GM21367 (cell line): ENCODE results near the gene FPR2.
"Not testable (repeated sequence)": the region's sequence is repeated elsewhere in the genome, so short reads cannot be mapped to it uniquely, and the experiment has no call there.

ENCODE experiments used
- ATAC-seq: cut with Tn5 transposase; IDR thresholded peaks from one replicate; pipeline ENCODE4 v1.9.1; 2021; ENCODE audit not compliant: unreplicated experiment

FPR2 gene, protein sequence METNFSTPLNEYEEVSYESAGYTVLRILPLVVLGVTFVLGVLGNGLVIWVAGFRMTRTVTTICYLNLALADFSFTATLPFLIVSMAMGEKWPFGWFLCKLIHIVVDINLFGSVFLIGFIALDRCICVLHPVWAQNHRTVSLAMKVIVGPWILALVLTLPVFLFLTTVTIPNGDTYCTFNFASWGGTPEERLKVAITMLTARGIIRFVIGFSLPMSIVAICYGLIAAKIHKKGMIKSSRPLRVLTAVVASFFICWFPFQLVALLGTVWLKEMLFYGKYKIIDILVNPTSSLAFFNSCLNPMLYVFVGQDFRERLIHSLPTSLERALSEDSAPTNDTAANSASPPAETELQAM

DNA sequence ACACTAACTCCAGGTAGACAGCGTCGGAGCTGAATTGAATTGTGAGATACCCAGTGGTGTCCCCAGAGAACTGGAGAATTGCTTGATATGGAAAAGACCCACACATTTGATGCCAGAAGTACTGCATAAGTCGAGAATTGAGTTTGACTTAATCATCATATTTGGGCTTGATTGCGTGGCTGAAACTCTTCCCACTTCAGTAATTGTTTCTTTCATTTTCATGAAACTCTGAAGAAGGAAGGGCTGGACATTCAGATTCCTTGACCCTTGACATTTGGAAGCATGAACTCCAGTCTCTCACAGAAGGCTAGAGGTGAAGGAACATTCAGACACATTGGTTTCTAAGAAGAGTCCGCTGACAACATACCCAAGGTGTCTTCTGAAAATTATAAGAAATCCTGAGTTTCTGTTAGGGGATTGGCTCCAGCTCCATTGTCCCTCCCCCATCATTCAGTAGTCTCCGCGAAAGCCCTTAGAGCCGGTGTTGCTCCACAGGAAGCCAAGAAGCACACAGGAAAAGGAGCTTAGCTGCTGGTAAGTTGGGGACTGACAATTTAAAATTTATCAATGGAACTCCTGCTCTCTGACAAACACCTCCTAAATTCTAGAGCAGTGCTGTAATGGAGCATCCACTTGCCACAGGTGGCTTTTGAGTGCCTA is at the start of gene FPR2:
Gene FPR2, plus strand, starts transcription at position 484 of the 660 bp plus-strand sequence. CDS start 7,479 bp downstream, outside the sequence.
- ATAC-seq, result no peak

DNA sequence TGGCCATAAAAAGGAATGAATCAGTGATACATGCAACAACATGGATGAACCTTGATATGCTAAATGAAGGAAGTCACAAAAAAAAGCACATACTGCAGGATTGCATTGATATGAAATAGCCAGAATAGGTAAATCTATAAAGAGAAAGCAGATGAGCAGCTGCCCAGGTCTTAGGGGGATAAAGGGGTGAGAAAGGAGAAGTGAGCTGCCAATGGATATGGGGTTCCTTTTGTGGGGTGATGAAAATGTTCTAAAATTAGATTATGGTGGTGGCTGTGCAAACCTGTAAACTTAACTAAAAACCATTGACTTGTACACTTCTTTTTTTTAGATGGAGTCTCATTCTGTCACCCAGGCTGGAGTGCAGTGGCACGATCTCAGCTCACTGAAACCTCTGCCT is 49.3 kb upstream of the FPR2 start:
- no peak for ATAC-seq

DNA sequence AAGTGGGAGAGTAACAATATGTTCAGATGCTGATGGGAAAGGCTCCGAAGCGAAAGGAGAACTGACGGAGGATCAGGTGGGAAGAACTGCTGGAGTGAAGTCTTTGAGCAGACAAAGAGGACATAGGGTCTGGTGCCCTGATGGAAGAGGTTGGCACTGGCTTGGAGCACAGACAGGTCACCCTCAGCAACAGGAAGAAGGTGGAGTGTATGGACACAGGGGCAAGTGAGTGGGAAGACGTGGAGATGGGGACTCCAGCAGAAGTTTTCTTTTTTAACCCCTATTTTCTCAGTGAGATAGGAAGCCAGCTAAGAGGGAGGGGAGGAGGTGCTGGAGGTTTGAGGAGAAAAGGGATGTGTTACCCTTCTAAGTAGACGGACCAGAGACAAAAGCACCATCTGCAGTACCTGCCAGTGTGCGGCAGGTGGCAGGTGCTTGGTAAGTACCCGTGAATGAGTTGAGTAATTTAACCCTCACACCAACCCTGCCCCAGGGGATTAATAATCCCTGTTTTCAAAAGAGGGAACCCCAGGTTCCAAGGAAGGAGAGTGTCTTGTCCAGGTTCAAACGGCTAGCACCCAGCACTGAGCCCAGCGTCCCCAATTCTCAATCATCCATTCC is 48.4 kb upstream of the FPR2 start:
- no peak for ATAC-seq

DNA sequence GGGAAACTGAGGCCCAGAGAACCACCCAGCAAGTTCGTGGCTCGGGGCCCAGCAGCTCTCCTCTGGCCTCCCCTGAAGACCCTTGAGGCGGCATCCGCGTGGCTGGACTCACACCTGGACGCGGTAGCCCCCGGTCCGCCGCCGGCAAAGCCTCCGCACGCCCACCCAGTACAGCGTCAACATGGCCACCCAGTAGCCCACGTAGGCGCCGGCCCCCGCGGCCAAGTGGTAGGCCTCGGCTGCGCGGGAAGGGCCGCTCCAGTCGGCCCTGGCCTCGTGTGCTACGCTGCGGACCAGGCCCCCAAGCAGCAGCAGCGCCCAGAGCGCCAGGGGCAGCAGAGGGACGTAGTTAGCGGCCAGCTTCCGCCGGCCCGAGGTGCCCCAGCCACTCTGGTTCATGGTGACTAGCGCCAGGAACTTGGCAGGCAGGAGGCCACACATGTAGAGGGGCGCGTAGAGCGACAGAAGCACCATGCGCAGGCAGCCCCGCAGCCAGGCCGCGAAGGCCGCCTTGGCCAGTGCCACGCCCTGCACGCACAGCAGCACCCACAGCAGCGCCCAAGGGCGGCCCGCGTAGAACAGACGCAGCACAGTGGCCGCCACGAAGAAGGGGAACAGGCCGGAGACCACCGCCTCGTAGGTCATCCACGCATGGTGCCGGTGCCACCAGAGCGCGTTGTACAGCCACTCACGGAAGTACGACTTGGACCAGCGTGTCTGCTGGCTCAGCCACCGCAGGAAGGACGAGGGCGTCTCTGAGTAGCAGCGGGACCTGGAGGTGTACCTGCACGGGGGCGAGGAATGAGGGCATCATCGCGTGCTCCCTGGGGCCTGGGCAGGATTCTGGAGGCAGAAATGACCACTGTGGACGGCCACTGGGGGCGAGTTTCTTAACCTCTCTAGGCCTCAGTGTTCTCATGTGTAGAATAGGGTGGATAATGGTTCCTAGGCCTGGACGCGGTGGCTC is 47.4 kb upstream of the FPR2 start:
- no peak for ATAC-seq

DNA sequence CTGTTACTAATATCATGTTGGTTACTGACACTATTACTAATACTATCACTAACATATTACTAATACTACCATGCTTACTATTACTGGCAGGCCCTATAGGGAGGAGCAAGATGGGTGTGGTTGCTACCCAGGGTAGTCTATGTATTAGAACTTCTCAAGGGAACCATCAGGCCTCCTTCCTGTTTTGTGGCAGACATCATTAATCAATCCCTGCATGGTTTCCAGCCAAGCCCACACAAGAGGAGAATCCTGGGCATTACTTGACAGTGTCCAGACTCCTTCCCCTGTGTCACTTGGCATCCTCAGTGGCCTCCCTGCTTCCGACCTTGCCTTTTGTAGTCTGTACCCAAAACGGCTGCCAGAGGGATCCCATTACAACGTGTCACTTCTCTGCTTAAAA is 46.1 kb upstream of the FPR2 start:
- no peak for ATAC-seq

DNA sequence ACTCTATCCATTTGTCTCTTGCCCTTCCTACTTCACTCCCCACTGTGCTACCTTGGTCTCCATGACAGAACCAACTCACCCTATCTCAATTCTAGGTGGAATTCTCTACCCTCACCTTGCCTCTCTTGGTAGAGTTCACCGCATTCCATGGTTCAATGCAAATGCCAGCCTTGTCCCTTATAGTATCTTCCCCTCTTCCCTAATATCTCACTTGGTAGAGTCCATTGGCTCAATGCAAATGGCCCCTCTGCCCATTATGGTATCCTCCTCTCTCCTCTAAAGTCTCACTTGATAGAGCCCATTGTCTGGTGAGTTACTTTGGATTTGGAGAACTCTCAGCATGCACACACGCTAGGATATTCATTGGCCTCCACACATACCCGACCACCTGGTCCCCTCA is 45.1 kb upstream of the FPR2 start:
- no peak for ATAC-seq

DNA sequence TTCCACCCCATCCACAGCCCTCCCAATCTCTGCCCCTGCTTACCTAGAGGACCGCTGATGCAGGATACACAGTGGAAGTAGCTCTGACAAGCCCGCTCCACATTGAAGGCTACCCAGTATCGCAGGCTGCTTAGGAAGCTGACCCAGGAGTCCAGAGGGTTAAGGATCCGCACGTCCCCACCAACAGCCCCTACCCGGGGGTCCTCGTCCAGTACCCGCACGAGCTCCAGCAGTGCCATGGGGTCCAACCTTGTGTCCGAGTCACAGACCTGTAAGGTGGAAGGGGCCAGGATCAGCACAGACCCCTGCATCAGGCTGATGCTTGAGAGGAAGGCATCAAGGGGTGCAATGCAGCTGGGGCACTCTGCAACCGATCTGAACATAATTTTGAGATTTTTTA is 44.1 kb upstream of the FPR2 start:
- ATAC-seq, result no peak

DNA sequence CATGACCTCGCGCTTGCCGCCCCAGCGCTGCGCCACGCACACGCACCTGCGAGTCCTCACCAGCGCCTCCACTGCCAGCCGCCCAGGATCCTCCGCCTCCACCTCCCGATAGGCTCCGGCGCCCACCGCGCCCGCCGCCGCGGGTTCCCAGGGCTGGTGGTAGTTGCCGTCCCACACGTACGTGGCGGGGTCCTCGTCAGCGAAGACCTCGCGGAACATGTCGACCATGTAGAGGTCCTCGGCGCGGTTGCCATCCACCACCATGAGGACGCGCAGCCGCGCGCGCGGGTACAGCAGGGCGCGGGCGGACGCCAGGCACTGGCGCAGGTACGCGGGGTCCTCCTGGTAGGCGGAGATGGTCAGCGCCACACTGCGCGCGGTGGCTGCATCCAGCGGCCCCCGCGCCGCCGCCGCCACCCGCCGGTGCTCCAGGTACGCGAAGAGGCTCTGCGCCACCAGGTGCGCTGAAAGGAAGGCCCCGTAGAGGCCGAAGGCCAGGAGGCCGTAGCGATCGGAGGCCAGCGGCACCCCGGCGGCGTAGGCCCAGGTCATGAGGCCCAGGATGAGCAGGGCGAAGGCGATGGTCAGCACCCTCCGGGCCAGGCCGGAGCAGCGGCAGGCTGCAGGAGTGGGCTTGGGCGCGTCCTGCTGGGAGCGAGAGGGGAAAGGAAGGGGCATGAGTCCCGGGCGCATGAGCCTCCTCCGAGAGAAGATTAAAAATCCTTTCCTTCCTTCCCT is 41.6 kb upstream of the FPR2 start:
- ATAC-seq, result no peak

DNA sequence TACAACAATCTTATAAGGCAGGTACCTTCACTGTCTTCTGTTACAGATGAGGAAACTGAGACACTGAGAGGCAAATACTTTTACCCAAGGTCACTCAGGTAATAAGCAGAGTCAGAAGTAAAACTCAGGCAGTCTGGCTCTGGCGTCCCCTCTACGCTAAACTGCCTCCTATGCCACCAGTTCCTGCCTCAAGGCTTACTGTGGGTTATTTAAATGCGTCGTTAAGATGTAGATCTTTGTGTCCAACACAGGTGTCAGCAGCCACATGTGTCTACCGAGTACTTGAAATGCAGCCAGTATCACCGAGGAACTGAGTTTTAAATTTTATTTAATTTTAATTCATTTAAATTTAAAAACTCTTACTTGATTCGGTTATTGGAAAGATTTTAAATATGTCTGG is 39.1 kb upstream of the FPR2 start:
- ATAC-seq, result no peak

DNA sequence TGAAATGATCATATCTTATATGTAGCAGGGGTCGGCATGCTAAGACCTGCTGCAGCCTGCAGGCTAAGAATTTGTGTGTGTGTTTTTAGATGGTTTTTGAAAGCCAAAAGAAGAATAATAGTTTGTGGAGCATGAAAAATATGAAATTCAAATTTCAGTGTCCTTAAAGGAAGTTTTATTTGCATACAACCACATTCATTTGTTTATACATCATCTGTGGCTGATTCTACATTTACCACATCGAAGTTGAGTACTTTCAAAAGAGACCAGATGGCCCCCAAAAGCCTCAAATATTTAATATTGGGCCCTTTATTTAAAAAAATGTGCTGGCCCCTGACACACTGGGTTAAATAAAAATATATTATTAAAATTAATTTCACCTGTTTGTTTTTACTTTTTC is 38.5 kb upstream of the FPR2 start:
- ATAC-seq, result no peak

DNA sequence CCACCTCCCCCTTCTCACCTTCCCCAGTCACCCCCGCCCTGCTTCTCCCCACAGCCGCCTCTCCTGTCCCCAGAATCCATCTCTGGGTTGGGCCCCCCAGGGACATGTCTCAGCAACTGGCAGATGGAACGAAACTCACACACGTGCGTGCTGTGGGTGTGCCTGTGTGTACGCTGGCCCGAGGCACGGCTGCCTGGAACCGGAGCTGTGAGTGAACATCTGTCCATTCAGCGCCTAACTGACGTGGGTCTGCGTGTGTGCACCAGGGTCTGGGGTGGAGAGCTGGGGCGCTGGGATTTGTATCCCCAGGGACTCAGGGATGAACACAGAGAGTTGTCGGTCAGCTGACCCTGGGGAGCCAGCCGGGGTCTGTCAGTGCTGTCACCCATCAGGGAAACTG is 36.4 kb upstream of the FPR2 start:
- no peak for ATAC-seq

DNA sequence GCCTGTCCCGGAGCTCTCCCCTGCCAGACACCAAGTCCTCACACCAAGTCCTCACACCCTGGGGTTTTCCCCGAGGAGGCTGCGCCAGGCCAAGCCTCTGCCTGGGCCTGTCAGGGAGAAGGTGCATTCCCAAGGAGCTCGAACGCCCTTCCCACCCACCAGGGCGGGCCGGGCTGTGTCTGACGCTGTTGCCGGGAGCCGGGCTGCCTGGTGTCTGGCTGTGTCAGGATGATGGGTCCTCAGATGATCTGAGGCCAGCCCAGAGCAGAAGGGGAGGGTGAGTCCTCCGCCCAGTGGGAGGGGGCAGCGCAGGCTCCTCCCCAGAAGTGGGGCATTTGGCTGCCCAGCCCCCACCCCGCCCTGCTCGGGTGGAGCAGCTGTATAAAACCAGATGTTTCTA is 34.9 kb upstream of the FPR2 start:
- ATAC-seq, result no peak

DNA sequence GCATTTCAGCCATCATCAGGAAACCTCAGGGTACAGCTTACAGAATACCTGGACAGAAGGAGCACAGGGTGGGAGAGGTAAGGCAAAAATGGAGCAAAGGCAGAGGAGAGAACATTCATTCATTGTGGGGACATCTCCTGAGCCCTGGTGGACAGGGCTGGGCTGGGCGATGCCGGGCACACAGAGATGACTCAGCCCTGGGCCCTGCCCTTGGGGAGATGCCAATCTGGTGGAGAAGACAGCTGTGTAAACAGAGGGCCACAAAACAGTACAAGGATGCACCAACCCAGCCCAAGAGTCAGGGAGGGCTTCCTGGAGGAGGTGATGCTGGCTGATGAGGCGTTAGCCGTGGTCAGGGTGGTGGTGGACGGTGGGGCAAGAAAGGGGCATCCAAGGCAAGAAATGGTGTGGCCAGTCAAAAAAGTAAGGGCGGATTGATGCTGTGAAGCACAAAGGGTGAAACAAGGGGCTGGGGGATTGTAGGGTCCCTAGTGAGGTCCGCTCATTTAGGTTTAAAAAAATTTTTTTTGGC is 33.6 kb upstream of the FPR2 start:
- ATAC-seq, result no peak

DNA sequence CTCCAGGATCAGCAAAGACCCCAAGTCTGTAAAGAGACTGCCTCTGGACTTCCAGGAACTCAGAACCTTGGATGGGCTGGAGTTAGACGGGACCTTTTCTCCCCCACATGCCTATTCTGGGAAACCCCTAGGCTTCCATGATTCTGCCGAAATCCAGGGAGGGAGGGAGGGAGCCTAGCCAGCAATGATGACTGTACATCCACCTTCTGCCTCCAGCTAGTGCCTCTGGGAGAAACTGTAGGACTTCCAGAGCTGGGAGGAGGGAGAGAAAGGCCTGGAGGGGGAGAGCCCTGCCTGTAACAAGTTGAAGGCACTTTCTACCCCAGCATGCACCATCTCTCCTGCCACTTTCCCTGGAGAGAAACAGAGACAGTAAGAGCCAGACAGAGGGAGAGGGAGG is 31.2 kb upstream of the FPR2 start:
- ATAC-seq, result no peak

DNA sequence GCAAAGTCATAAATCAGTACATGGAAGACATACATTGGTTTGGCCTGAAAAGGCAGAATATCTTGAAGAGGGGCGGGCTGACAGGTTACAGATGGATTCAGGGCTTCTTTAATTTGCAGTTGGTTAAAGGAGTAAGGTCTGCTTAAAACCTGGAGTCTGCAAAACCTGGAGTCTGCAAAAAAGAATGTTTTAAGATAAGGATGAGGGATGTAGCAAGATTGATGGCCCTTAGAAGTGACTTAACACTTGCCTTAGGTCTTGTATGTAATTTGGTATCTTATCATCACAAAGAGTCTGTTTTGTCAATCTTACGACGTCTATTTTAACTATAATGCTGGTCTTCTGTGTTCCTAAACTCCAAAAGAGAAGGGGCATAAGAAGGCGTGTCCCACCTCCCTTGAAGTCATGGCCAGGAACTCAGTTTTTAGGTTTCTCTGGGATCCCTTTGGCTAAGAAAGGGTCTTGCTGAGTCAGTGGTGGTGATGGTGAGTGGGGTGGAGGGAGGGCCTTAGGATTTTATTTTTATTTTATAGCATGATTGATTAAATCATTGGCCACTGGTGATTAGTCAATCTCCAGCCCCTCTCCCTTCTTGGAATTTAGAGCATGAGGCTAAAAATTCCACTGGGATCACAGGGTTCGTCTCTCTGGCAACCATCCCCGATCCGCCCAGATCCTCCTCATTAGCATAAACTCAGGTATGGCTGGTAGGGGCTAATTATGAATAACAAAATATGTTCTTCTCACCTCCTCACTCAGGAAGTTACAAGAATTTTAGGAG is 27.0 kb upstream of the FPR2 start:
- ATAC-seq, result no peak

DNA sequence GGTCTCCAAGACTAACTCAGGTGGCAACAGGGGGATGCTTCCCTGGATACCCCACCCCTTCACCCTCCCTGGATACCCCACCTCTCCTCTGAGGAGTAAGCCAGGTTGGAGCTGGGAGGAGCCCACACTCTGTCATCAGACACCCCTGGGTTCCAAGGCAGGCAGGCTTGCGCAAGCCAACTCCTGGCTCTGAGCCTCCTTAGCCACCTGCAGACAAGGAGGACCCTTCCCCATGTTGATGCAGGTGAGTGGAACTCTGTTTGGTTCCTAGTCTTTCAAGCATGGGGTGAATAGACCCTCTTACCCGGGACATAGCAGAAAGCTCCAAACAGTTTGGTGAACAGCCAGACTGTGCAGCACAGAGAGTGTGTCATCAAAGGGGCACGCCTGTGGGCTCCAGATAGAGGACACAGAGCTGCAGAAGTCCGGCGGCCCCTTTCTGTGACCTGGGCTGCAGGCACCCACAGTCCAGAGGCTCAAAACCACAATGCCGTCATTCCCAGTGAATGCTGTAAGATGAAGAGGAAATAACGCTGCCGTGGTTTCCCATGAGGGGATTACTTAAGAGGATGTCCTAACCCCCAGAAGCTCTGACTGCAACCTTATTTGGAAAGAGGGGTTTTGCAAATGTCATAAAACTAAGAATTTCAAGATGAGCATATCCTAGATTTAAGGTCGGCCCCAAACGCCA is 25.1 kb upstream of the FPR2 start:
- no peak for ATAC-seq

DNA sequence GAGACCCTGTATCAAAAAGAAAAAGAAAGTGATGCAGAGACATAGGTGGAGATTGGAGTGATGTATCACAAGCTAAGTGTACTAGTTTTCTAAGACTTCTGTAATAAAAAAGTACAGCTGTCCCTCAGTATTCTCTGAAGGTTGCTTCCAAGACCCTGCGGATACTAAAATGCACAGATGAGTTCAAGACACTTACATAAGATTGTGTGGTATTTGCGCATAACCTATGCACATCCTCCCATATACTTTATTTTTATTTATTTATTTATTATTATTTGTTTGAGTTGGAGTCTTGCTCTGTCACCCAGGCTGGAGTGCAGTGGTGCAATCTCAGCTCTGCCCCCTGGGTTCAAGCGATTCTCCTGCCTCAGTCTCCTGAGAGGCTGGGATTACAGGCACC is 23.6 kb upstream of the FPR2 start:
- ATAC-seq, result no peak

DNA sequence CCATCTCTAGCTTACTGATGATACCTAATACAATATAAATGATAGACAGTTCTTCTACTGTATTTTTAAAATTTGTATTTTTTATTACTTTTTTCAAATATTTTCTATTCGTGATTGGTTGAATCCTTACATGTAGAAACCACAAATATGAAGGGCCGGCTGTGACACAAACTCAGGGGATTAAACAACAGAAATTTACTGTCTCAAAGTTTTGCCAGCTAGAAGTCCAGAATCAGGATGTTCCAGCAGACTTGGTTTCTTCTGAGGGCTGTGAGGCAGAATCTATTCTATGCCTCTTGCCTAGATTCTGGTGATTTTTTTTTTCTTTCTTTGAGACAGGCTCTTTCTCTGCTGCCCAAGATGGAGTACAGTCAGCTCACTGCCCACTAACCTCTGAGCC is 23.1 kb upstream of the FPR2 start:
- ATAC-seq, result no peak

DNA sequence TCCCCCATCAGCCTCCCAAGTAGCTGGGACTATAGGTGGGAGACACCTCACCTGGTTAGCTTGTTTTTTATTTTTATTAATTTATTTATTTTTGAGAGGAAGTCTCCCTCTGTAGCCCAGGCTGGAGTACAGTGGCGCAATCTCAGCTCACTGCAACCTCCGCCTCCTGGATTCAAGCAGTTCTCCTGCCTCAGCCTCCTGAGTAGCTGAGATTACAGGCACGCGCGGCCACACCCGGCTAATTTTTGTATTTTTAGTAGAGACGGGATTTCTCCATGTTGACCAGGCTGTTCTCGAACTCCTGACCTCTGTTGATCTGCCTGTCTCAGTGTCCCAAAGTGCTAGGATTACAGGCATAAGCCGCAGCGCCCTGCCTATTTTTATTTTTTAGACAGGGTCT is 22.5 kb upstream of the FPR2 start:
- ATAC-seq, result not testable (repeated sequence)
